ENCODE data around the gene TLK1. TPM values are rescaled to one million over a fixed set of nuclear protein-coding genes. Genes with fewer than 3 reads are reported as not detected.

Gene TLK1
- polyA plus RNA-seq, 1 donor from 2014 or later = 33.1 TPM

DNA sequence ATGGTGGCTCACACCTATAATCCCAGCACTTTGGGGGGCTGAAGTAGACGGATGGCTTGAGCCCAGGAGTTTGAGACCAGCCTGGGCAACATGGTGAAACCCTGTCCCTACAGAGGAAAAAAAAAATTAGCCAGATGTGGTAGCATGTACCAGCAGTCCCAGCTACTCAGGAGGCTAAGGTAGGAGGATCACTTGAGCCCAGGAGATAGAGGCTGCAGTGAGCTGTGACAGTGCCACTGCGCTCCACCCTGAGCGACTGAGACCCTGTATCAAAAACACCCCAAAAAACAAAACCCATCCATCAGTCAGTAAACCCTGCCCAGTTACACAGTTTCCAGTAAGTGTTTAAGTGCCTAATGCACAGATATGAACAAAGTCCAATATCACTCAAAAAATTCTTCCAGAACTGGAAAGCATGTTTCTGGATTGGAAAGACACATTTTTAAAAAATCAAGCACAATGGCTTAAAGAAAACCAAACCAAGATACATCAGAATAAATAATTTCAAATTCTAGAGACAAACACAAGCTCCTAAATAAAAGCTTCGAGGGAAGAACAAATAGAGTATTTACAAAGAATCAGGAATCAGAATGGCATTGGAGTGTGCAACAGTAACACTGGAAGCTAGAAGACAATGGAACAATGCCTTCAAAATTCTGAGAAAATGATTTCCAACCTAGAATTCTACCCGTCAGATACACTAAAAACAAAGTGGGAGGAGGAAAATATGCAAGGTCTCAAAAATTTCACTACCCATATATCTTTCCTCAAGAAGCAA is 72.4 kb downstream of the TLK1 start:
- H3K27me3 ChIP-seq (ENCODE audit: insufficient read depth, low read depth, low read length) = no peaks in the 10 kb centered on the region
- peaks cover 34% of the 10 kb centered on the region for H3K79me2 ChIP-seq (replicated peaks; ENCODE audit: insufficient read depth, low read length)
- H3K36me3 ChIP-seq (ENCODE audit: insufficient read depth, low read length) = no peaks in the 10 kb centered on the region
- no peak overlapping the region for H2AFZ ChIP-seq (ENCODE audit: low read depth, low read length)
- H3K9me3 ChIP-seq (ENCODE audit: low read length) = no peaks in the 10 kb centered on the region
- H3K4me3 ChIP-seq (ENCODE audit: low read length) = no peak overlapping the region
- H3F3A ChIP-seq (ENCODE audit: insufficient read depth, low read length, poor library complexity, severe bottlenecking) = no peaks in the 10 kb centered on the region
- no peak overlapping the region for H3K27ac ChIP-seq (ENCODE audit: low read length)
- no peak overlapping the region for H3K9ac ChIP-seq (ENCODE audit: low read length)
- no peak overlapping the region for H3K4me2 ChIP-seq (ENCODE audit: low read length)
- no peaks in the 10 kb centered on the region for H4K20me1 ChIP-seq (ENCODE audit: insufficient read depth)
- H3K9me2 ChIP-seq (ENCODE audit: insufficient read depth, low read length) = no peaks in the 10 kb centered on the region
- TF ChIP-seq POLR2AphosphoS5 (IDR thresholded peaks at IDR 0.05) = no peak
- TF ChIP-seq, protein P1, sequence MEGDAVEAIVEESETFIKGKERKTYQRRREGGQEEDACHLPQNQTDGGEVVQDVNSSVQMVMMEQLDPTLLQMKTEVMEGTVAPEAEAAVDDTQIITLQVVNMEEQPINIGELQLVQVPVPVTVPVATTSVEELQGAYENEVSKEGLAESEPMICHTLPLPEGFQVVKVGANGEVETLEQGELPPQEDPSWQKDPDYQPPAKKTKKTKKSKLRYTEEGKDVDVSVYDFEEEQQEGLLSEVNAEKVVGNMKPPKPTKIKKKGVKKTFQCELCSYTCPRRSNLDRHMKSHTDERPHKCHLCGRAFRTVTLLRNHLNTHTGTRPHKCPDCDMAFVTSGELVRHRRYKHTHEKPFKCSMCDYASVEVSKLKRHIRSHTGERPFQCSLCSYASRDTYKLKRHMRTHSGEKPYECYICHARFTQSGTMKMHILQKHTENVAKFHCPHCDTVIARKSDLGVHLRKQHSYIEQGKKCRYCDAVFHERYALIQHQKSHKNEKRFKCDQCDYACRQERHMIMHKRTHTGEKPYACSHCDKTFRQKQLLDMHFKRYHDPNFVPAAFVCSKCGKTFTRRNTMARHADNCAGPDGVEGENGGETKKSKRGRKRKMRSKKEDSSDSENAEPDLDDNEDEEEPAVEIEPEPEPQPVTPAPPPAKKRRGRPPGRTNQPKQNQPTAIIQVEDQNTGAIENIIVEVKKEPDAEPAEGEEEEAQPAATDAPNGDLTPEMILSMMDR (IDR thresholded peaks at IDR 0.05; ENCODE audit: poor library complexity, severe bottlenecking) = no peak
- no peak for TF ChIP-seq EZH2 (IDR thresholded peaks at IDR 0.05; ENCODE audit: borderline replicate concordance, insufficient read depth, low read length, poor library complexity, severe bottlenecking)
- TF ChIP-seq RAD21 (conservative IDR thresholded peaks at IDR 0.05) = no peak
- no peak for TF ChIP-seq EP300 (conservative IDR thresholded peaks at IDR 0.05; ENCODE audit: poor library complexity, severe bottlenecking)
- TF ChIP-seq, protein P2, sequence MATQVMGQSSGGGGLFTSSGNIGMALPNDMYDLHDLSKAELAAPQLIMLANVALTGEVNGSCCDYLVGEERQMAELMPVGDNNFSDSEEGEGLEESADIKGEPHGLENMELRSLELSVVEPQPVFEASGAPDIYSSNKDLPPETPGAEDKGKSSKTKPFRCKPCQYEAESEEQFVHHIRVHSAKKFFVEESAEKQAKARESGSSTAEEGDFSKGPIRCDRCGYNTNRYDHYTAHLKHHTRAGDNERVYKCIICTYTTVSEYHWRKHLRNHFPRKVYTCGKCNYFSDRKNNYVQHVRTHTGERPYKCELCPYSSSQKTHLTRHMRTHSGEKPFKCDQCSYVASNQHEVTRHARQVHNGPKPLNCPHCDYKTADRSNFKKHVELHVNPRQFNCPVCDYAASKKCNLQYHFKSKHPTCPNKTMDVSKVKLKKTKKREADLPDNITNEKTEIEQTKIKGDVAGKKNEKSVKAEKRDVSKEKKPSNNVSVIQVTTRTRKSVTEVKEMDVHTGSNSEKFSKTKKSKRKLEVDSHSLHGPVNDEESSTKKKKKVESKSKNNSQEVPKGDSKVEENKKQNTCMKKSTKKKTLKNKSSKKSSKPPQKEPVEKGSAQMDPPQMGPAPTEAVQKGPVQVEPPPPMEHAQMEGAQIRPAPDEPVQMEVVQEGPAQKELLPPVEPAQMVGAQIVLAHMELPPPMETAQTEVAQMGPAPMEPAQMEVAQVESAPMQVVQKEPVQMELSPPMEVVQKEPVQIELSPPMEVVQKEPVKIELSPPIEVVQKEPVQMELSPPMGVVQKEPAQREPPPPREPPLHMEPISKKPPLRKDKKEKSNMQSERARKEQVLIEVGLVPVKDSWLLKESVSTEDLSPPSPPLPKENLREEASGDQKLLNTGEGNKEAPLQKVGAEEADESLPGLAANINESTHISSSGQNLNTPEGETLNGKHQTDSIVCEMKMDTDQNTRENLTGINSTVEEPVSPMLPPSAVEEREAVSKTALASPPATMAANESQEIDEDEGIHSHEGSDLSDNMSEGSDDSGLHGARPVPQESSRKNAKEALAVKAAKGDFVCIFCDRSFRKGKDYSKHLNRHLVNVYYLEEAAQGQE (IDR thresholded peaks at IDR 0.05; ENCODE audit: borderline replicate concordance) = no peak
- no peak for TF ChIP-seq TAF1 (IDR thresholded peaks at IDR 0.05; ENCODE audit: low read depth)
- TF ChIP-seq MXI1 (conservative IDR thresholded peaks at IDR 0.05; ENCODE audit: poor library complexity, severe bottlenecking) = no peak
- TF ChIP-seq SMC3 (conservative IDR thresholded peaks at IDR 0.05; ENCODE audit: poor library complexity) = no peak

- Histone ChIP-seq H3K4me3 (ENCODE audit: low read length) (no peak overlapping the region), H4K20me1 (ENCODE audit: insufficient read depth) (no peaks in the 10 kb centered on the region), H3K9me2 (ENCODE audit: insufficient read depth, low read length) (no peaks in the 10 kb centered on the region), H3K9ac (ENCODE audit: low read length) (no peak overlapping the region), H3K4me2 (ENCODE audit: low read length) (no peak overlapping the region), H3K9me3 (ENCODE audit: low read length) (no peaks in the 10 kb centered on the region), H2AFZ (ENCODE audit: low read depth, low read length) (no peak overlapping the region), H3K36me3 (ENCODE audit: insufficient read depth, low read length) (no peaks in the 10 kb centered on the region), H3K79me2 (replicated peaks; ENCODE audit: insufficient read depth, low read length) (peaks cover 27% of the 10 kb centered on the region), H3K27me3 (ENCODE audit: insufficient read depth, low read depth, low read length) (no peaks in the 10 kb centered on the region), H3K27ac (ENCODE audit: low read length) (no peak overlapping the region), H3F3A (ENCODE audit: insufficient read depth, low read length, poor library complexity, severe bottlenecking) (no peaks in the 10 kb centered on the region)
- no peak for TF ChIP-seq MXI1 (conservative IDR thresholded peaks at IDR 0.05; ENCODE audit: poor library complexity, severe bottlenecking)
- no peak for TF ChIP-seq SMC3 (conservative IDR thresholded peaks at IDR 0.05; ENCODE audit: poor library complexity)
- no peak for TF ChIP-seq TAF1 (IDR thresholded peaks at IDR 0.05; ENCODE audit: low read depth)
- TF ChIP-seq EZH2 (IDR thresholded peaks at IDR 0.05; ENCODE audit: borderline replicate concordance, insufficient read depth, low read length, poor library complexity, severe bottlenecking) = no peak
- TF ChIP-seq POLR2AphosphoS5 (IDR thresholded peaks at IDR 0.05) = no peak
- TF ChIP-seq EP300 (conservative IDR thresholded peaks at IDR 0.05; ENCODE audit: poor library complexity, severe bottlenecking) = no peak
- TF ChIP-seq, protein P1 (IDR thresholded peaks at IDR 0.05; ENCODE audit: poor library complexity, severe bottlenecking) = no peak
- no peak for TF ChIP-seq RAD21 (conservative IDR thresholded peaks at IDR 0.05)
- TF ChIP-seq, protein P2 (IDR thresholded peaks at IDR 0.05; ENCODE audit: borderline replicate concordance) = no peak
These were observed 73.1 kb downstream of the TLK1 start for GRCh38 chr2:171087547-171087946.

Measured in neural cell (in vitro differentiated cells).